H1 (cell line): ENCODE data around the gene GJB6. TPM values are rescaled to one million over a fixed set of nuclear protein-coding genes. Genes with fewer than 3 reads are reported as not detected.

Experiments
- CTCF ChIA-PET: fragments of 300-600 bp; sonication (Branson Sonifier 250); formaldehyde crosslinking; loops from one replicate; lab custom pipeline; 2021; ENCODE audit not compliant: partially characterized antibody; lab: Charles Lee
- POLR2A ChIA-PET: fragments of 300-600 bp; sonication (Branson Sonifier 250); formaldehyde crosslinking; loops from one replicate; lab custom pipeline; 2021; ENCODE audit warnings: inconsistent platforms; ENCODE audit not compliant: partially characterized antibody; lab: Charles Lee
- DNase-seq, 2 experiments: peaks; one replicate each; pipeline versions ENCODE4 v3.0.0 to v3.0.0-alpha.2; 2010 to 2022; ENCODE audit warnings: low spot score in 2 of 2, low read depth in 1 of 2, mixed read lengths in 1 of 2
- FAIRE-seq: peaks from 2 replicates; lab custom pipeline; 2011; peaks lifted over from hg19 to GRCh38; lab: Jason Lieb, UNC
- H2AFZ ChIP-seq: 2 replicates; pipeline ENCODE4 v1.8.1; 2012; ENCODE audit warnings: low read length, inconsistent platforms
- H2AK5ac ChIP-seq: 2 replicates; pipeline ENCODE4 v1.6.1; 2013; ENCODE audit warnings: low read depth, low read length
- H2BK120ac ChIP-seq: replicated peaks from 2 replicates; pipeline ENCODE3; 2013; ENCODE audit warnings: low read depth, low read length, inconsistent platforms
- H2BK12ac ChIP-seq: 2 replicates; pipeline ENCODE4 v1.6.1; 2013; ENCODE audit warnings: low read depth, low read length
- H2BK15ac ChIP-seq: 2 replicates; pipeline ENCODE4 v1.6.1; 2013; ENCODE audit warnings: low read length
- H2BK20ac ChIP-seq: 2 replicates; pipeline ENCODE4 v1.6.1; 2013; ENCODE audit warnings: low read length
- H2BK5ac ChIP-seq: 2 replicates; pipeline ENCODE4 v1.6.1; 2013; ENCODE audit warnings: low read depth, low read length
- H3K14ac ChIP-seq: 2 replicates; pipeline ENCODE4 v1.6.1; 2013; ENCODE audit warnings: inconsistent platforms; ENCODE audit not compliant: insufficient read length
- H3K18ac ChIP-seq: 2 replicates; pipeline ENCODE4 v1.6.1; 2013; ENCODE audit warnings: low read length; ENCODE audit errors: extremely low read depth
- H3K23ac ChIP-seq: 2 replicates; pipeline ENCODE4 v1.6.1; 2013; ENCODE audit warnings: inconsistent platforms; ENCODE audit not compliant: insufficient read length
- H3K23me2 ChIP-seq: 2 replicates; pipeline ENCODE4 v1.6.1; 2013; ENCODE audit warnings: low read depth, low read length
- H3K27ac ChIP-seq: 2 replicates; pipeline ENCODE4 v1.6.1; 2011; ENCODE audit warnings: low read depth, low read length, inconsistent platforms
- H3K27me3 ChIP-seq, 4 experiments: replicated peaks in 1 of 4; 1 replicate in 1 of 4; 2 replicates in 3 of 4; pipeline versions ENCODE4 v1.6.1 to v1.8.1; 2011 to 2013; ENCODE audit warnings: low read length in 3 of 4, mild to moderate bottlenecking in 3 of 4, inconsistent platforms in 2 of 4, mixed read lengths in 2 of 4, moderate library complexity in 1 of 4; ENCODE audit not compliant: control insufficient read depth in 3 of 4, insufficient read depth in 3 of 4; ENCODE audit errors: extremely low read depth in 1 of 4
- H3K36me3 ChIP-seq, 4 experiments: 2 replicates each; pipeline versions ENCODE4 v1.6.1 to v1.8.1; 2011 to 2013; ENCODE audit warnings: mild to moderate bottlenecking in 4 of 4, low read length in 3 of 4, moderate library complexity in 2 of 4, control low read depth in 1 of 4, inconsistent platforms in 1 of 4; ENCODE audit not compliant: insufficient read depth in 4 of 4, control insufficient read depth in 2 of 4
- H3K4ac ChIP-seq: replicated peaks from 2 replicates; pipeline ENCODE3; 2013; ENCODE audit warnings: low read length, low read depth, mixed read lengths, inconsistent platforms; ENCODE audit not compliant: insufficient read length
- H3K4me1 ChIP-seq, 4 experiments: replicated peaks in 1 of 4; 1 replicate in 1 of 4; 2 replicates in 3 of 4; pipeline versions ENCODE4 v1.6.1 to v1.8.1; 2011 to 2013; ENCODE audit warnings: low read length in 3 of 4, inconsistent platforms in 2 of 4, mixed read lengths in 1 of 4; ENCODE audit not compliant: insufficient read depth in 4 of 4, control insufficient read depth in 3 of 4
- H3K4me2 ChIP-seq, 2 experiments: 2 replicates each; pipeline versions ENCODE4 v1.6.1 to v1.8.1; 2011 to 2013; ENCODE audit warnings: low read depth in 2 of 2, low read length in 2 of 2, control low read depth in 1 of 2, inconsistent platforms in 1 of 2, mild to moderate bottlenecking in 1 of 2; ENCODE audit not compliant: insufficient read depth in 1 of 2
- H3K4me3 ChIP-seq, 4 experiments: fragments of 200-600, 300-600 bp in 1 of 4; sonication (generic), shearing (Covaris generic), sonication (Bioruptor Twin) in 1 of 4; 2 replicates each; pipeline versions ENCODE4 v1.5.1 to v1.8.1; 2011 to 2016; ENCODE audit warnings: low read length in 4 of 4, low read depth in 3 of 4, control low read depth in 2 of 4, inconsistent platforms in 2 of 4, mild to moderate bottlenecking in 2 of 4, mixed read lengths in 1 of 4, moderate library complexity in 1 of 4; ENCODE audit not compliant: insufficient read depth in 2 of 4; ENCODE audit errors: extremely low read depth in 1 of 4
- H3K56ac ChIP-seq: replicated peaks from 2 replicates; pipeline ENCODE3; 2013; ENCODE audit warnings: low read depth, mild to moderate bottlenecking, mixed read lengths, low read length, inconsistent platforms; ENCODE audit not compliant: insufficient read length
- H3K79me1 ChIP-seq: 2 replicates; pipeline ENCODE4 v1.6.1; 2013; ENCODE audit warnings: low read depth, low read length, control low read depth
- H3K79me2 ChIP-seq, 2 experiments: 2 replicates each; pipeline versions ENCODE4 v1.6.1 to v1.8.1; 2012 to 2013; ENCODE audit warnings: low read length in 2 of 2, mild to moderate bottlenecking in 2 of 2, inconsistent platforms in 1 of 2; ENCODE audit not compliant: insufficient read depth in 2 of 2, control insufficient read depth in 1 of 2
- H3K9ac ChIP-seq, 4 experiments: replicated peaks in 1 of 4; 1 replicate in 1 of 4; 2 replicates in 3 of 4; pipeline versions ENCODE4 v1.6.1 to v1.8.1; 2011 to 2013; ENCODE audit warnings: low read depth in 3 of 4, low read length in 3 of 4, control low read depth in 2 of 4, mild to moderate bottlenecking in 2 of 4, moderate library complexity in 2 of 4, inconsistent platforms in 1 of 4; ENCODE audit errors: extremely low read depth in 1 of 4
- H3K9me3 ChIP-seq, 2 experiments: 2 replicates each; pipeline versions ENCODE4 v1.6.1 to v1.8.1; 2012 to 2013; ENCODE audit warnings: mild to moderate bottlenecking in 2 of 2, moderate library complexity in 2 of 2, control low read depth in 1 of 2, inconsistent platforms in 1 of 2, low read depth in 1 of 2, low read length in 1 of 2, mixed read lengths in 1 of 2; ENCODE audit not compliant: insufficient read depth in 2 of 2
- H4K20me1 ChIP-seq, 2 experiments: replicated peaks in 1 of 2; 2 replicates each; pipeline versions ENCODE3 to v1.8.1; 2011 to 2013; ENCODE audit warnings: inconsistent platforms in 2 of 2, low read length in 2 of 2, mild to moderate bottlenecking in 1 of 2; ENCODE audit not compliant: insufficient read depth in 2 of 2, control insufficient read depth in 1 of 2
- H4K5ac ChIP-seq: 2 replicates; pipeline ENCODE4 v1.6.1; 2013; ENCODE audit warnings: low read length, low read depth, mixed read lengths, inconsistent platforms; ENCODE audit not compliant: insufficient read length
- H4K8ac ChIP-seq: 2 replicates; pipeline ENCODE4 v1.8.0; 2013; ENCODE audit warnings: mild to moderate bottlenecking, moderate library complexity, low read length, inconsistent platforms; ENCODE audit not compliant: insufficient read depth; ENCODE audit errors: extremely low read depth
- H4K91ac ChIP-seq: replicated peaks from 2 replicates; pipeline ENCODE3; 2013; ENCODE audit warnings: low read length, mixed read lengths, inconsistent platforms; ENCODE audit not compliant: insufficient read length
- CHD2 ChIP-seq: IDR thresholded peaks from 2 replicates; pipeline ENCODE4 v1.6.1; 2012; ENCODE audit warnings: low read length, improper control_type of control experiment
- CTBP2 ChIP-seq: IDR thresholded peaks from 2 replicates; pipeline ENCODE4 v1.7.0; 2011; ENCODE audit warnings: borderline replicate concordance, mild to moderate bottlenecking, moderate library complexity, mixed read lengths, low read length; ENCODE audit not compliant: insufficient read depth, insufficient read length
- FOSL1 ChIP-seq: IDR thresholded peaks from 2 replicates; pipeline ENCODE4 v1.6.1; 2011; ENCODE audit warnings: mild to moderate bottlenecking, low read depth, low read length, moderate library complexity; ENCODE audit not compliant: insufficient read depth
- HDAC6 ChIP-seq: IDR thresholded peaks from one replicate; pipeline ENCODE4 v1.7.1; 2012; ENCODE audit warnings: low read depth, mild to moderate bottlenecking, inconsistent platforms, low read length, moderate library complexity
- JUN ChIP-seq: IDR thresholded peaks from 2 replicates; pipeline ENCODE4 v1.6.1; 2011; ENCODE audit warnings: low read depth, mild to moderate bottlenecking, improper control_type of control experiment, low read length
- POU5F1 ChIP-seq: IDR thresholded peaks from 2 replicates; pipeline ENCODE4 v1.6.1; 2011; ENCODE audit warnings: low read depth, mild to moderate bottlenecking, low read length, moderate library complexity
- RNF2 ChIP-seq: fragments of 200-900, 300-1000 bp; sonication (generic); IDR thresholded peaks from 2 replicates; pipeline ENCODE4 v1.7.1; 2016; ENCODE audit warnings: borderline replicate concordance, low read depth, mild to moderate bottlenecking, antibody characterized with exemption, low read length; ENCODE audit not compliant: poor library complexity, severe bottlenecking; ENCODE audit errors: missing control alignments
- SAP30 ChIP-seq: fragments of 300-600 bp; sonication (generic); IDR thresholded peaks from 2 replicates; pipeline ENCODE4 v1.7.1; 2012; ENCODE audit warnings: low read length, moderate library complexity, mild to moderate bottlenecking, inconsistent platforms; ENCODE audit not compliant: insufficient read depth, insufficient replicate concordance
- TBP ChIP-seq: IDR thresholded peaks from 2 replicates; pipeline ENCODE4 v1.6.1; 2011; ENCODE audit warnings: low read depth, low read length, improper control_type of control experiment
- YY1 ChIP-seq: IDR thresholded peaks from 2 replicates; pipeline ENCODE4 v1.6.1; 2011; ENCODE audit warnings: low read depth, mild to moderate bottlenecking, low read length
- WGBS, 2 experiments: shearing (Covaris generic) in 1 of 2; methylation state at CpG; one replicate each; pipeline versions ENCODE4 v1.1.6 to v1.1.7; 2013 to 2015; ENCODE audit warnings: low lambda C conversion rate in 2 of 2, mixed read lengths in 2 of 2, inconsistent platforms in 1 of 2, low coverage in 1 of 2, missing lambda C conversion rate in 1 of 2; ENCODE audit not compliant: insufficient replicate concordance in 2 of 2, insufficient coverage in 1 of 2, insufficient read length in 1 of 2; ENCODE audit errors: extremely low coverage in 1 of 2, missing lambda C conversion rate in 1 of 2; 5-methylcytosine and 5-hydroxymethylcytosine counted together
- polyA plus RNA-seq, 7 experiments: library from polyadenylated mRNA; depleted of rRNA in 3 of 7; stranded (reverse) in 5 of 7; unstranded in 2 of 7; fragments of >200 nt in 5 of 7; fragments of 200-250 nt in 2 of 7; gene quantifications; 1 replicate in 5 of 7; 2 replicates in 1 of 7; 4 replicates in 1 of 7; pipeline versions ENCODE4 v1.2.1 to v1.2.3, GENCODE V29; 2011 to 2013; ENCODE audit warnings: missing spikeins in 2 of 7, mixed read lengths in 2 of 7
- total RNA-seq: library from RNA; stranded (reverse); fragmentation: NEBNext Ultra II Directional; extraction: Animal tissue kit (Norgen Biotek cat#: 25700); gene quantifications from 2 replicates; pipeline ENCODE4 v1.2.1, GENCODE V29; 2021

Gene GJB6
- total and polyA plus RNA-seq, 2 of the 8 experiments (the other 6 are each of a cell fraction or from before 2014, with no cell fraction given) = not detected

DNA sequence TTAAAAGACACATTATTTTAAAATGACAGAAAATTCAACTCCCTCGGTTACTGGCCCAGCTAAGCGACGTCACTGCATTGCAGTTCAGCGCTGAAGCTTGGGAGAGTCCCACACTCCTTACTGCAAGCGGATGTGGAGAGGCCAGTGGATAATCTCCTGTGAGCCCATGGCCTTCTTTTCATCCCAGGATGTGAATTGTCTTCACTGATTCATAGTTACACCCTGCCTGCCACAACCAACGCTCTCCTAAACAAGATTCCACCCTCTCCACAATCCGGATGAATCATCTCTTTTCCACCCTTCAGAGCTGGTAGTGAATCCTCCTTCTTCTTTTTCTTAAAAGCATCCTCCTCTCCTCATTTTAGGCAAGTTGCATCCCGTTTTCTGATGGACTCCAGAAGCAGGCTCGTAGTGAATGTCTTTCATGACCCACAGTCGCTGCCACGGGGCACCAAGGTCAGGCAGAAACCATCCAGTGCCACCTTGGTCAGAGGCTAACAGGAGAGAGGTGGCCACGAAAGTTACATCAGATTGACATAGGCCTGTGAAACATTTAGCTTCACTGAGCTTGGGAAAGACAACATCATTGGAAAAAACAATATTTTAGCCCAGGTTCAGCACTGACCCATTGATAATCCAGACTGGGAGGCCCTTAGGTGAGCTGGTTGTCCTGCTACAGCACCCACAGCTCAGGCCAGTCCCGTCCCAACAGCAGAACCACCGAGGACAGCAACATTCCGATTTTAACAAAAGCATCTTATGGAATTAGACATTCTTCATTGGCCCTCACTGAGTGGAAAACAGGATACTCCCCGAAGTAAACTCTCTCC, 41.4 kb downstream of the GJB6 start:
- no peak overlapping the region for H3K56ac ChIP-seq
- no peaks in the 10 kb centered on the region; the same call in 1 of the 2 replicates for H3K79me1 ChIP-seq
- no peaks in the 10 kb centered on the region; a peak in 1 of 8 replicates for H3K36me3 ChIP-seq
- no peak overlapping the region for H2AFZ ChIP-seq
- no peak overlapping the region for H3K9ac ChIP-seq
- H3K9me3 ChIP-seq = no peaks in the 10 kb centered on the region
- H3K23me2 ChIP-seq = peaks cover 6% of the 10 kb centered on the region; the same call in 1 of the 2 replicates
- no peak overlapping the region for H2BK20ac ChIP-seq
- DNase-seq (no peak), FAIRE-seq (no peak)
- ChIA-PET POLR2A (no interaction called here), CTCF (interaction anchor here (0.7 to 2.1 kb wide), 6 partner anchors 9 to 302 kb away, joined by 3 to 17 read pairs (median 4); no protein-coding TSS in a partner anchor)
- no peak overlapping the region for H3K27ac ChIP-seq
- H3K79me2 ChIP-seq = no peaks in the 10 kb centered on the region
- H2BK15ac ChIP-seq = no peak overlapping the region
- H2BK12ac ChIP-seq = no peak overlapping the region
- H3K4me2 ChIP-seq = no peak overlapping the region; a peak in 1 of 4 replicates
- no peak overlapping the region for H2BK5ac ChIP-seq
- peaks cover 0 to 13% (median 5%) of the 10 kb centered on the region in 4 experiments; a peak in 6 of 7 replicates for H3K4me1 ChIP-seq
- WGBS, 2 experiments = 88% methylated on average over 16 of the region's 16 CpGs; no CpG with 5 or more reads in 1 of the 2 experiments
- H2AK5ac ChIP-seq = no peak overlapping the region
- peaks cover 52 to 69% (median 68%) of the 10 kb centered on the region in 4 experiments for H3K27me3 ChIP-seq
- H3K18ac ChIP-seq = no peak overlapping the region
- H4K8ac ChIP-seq = no peak overlapping the region
- H2BK120ac ChIP-seq = no peak overlapping the region
- no peak overlapping the region for H3K14ac ChIP-seq
- H3K4me3 ChIP-seq = no peak overlapping the region
- no peak overlapping the region for H3K23ac ChIP-seq
- H4K5ac ChIP-seq = no peak overlapping the region
- no peak overlapping the region for H4K91ac ChIP-seq
- peaks cover 0 to 9% of the 10 kb centered on the region in 2 experiments for H4K20me1 ChIP-seq
- no peak overlapping the region for H3K4ac ChIP-seq
- TF ChIP-seq POU5F1 (no peak), YY1 (no peak), FOSL1 (no peak), TBP (no peak), CTBP2 (no peak), SAP30 (no peak), HDAC6 (no peak), RNF2 (no peak), CHD2 (no peak), JUN (no peak)
